ENCODE data around the gene FBXO31. TPM values are rescaled to one million over a fixed set of nuclear protein-coding genes. Genes with fewer than 3 reads are reported as not detected.

FBXO31 gene
- total and polyA plus RNA-seq, 2 of the 8 experiments (the other 6 are each of a cell fraction or from before 2014, with no cell fraction given), result 8.3 to 21.6 TPM

DNA sequence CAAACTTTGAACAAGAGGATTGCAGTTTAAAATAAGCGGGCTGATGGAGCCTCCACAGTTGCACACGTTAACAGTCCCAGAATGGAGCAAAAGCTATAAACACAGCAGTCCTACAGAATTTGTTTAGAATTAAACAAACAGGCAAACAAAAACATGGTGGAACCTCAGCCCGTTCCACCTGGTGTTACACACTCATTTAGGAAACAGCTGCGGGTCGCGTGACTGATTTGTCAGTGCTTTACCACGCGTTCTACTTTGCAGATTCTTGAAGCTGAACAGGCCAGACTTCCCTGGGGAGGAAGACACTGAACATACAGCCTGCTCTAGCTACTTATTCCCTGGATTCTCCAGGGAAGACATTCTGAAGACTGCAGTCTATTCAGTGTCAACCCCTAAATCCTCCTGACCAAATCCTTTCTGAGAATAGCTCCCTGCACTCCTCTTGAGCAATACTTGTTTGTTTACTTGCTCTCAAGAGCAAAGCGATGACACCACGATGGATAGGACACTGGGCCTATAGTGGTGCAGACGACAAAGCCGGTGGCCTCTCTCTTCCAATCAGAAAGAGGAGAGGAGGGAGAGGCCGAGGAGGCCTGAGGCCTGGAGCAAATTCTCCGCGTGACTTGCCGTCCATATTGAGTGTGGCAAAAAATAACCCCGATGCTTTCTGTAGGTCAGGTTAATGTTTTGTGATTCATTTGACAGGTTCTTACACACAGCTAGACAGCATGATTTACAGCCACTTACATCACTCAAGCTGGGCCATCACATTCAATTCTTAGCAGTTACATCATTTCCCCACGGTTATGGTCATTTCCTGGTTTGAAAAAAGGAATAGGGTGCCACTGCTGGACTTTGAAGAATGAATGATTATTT lies 4.6 kb upstream of the FBXO31 start (continued):
- TF ChIP-seq MAFK (IDR thresholded peaks at IDR 0.05; ENCODE audit: low read depth, low read length) (no peak), JUN (IDR thresholded peaks at IDR 0.05; ENCODE audit: low read depth, low read length) (no peak), SP1 (IDR thresholded peaks at IDR 0.05; ENCODE audit: low read depth, low read length) (peak; percentile 96), HDAC6 (IDR thresholded peaks at IDR 0.05; ENCODE audit: low read depth, low read length) (no peak), SRF (IDR thresholded peaks at IDR 0.05; ENCODE audit: low read depth, low read length) (no peak), SUZ12 (IDR thresholded peaks at IDR 0.05; ENCODE audit: low read length) (no peak), TAF7 (optimal IDR thresholded peaks at IDR 0.05; ENCODE audit: borderline replicate concordance, low read depth, low read length) (no peak), SP4 (IDR thresholded peaks at IDR 0.05; ENCODE audit: low read length) (no peak), JUND (IDR thresholded peaks at IDR 0.05; ENCODE audit: low read length) (no peak), BACH1 (IDR thresholded peaks at IDR 0.05; ENCODE audit: low read length) (no peak), TAF1 (IDR thresholded peaks at IDR 0.05; ENCODE audit: low read depth, low read length) (peak; percentile 59; the same call in 1 of the 2 replicates), POU5F1 (IDR thresholded peaks at IDR 0.05; ENCODE audit: low read depth, low read length) (no peak), EGR1 (IDR thresholded peaks at IDR 0.05; ENCODE audit: borderline replicate concordance, low read depth, low read length) (no peak), TCF12 (IDR thresholded peaks at IDR 0.05; ENCODE audit: low read depth, low read length) (no peak), BCL11A (IDR thresholded peaks at IDR 0.05; ENCODE audit: low read depth in 2 of 2, low read length in 2 of 2) (no peak)

All from H1 (cell line).